Jurkat, Clone E6-1 (cell line): Measurements from ENCODE around the gene TEX14.
"Not testable (repeated sequence)": the region's sequence is repeated elsewhere in the genome, so short reads cannot be mapped to it uniquely, and the experiment has no call there.

Experiments
- DNase-seq: peaks from one replicate; pipeline ENCODE4 v3.0.0-alpha.2; 2011; ENCODE audit warnings: low read depth, low spot score
- H3K4me3 ChIP-seq: 2 replicates; pipeline ENCODE4 v1.5.1; 2011; ENCODE audit warnings: mild to moderate bottlenecking, low read length, control low read depth, moderate library complexity

TEX14 gene

DNA sequence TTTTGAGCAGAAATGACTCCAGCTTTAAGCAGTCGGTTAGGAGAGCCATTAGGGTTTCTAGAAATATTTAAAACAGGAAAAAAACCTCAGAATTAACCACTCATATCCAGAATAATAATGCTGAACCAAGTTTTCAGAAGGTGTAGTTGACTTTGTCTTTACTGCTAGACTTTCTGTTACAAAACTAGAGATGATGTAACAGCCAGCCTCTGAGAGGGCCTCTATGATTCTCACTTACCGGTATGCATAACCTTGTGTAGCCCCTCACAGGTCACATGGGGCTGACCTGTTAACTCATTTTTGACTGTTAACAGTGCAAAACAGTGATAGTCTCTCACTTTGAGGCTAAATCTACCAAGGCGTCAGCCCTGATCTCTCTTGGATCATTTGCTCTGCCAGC is 74.3 kb downstream of the TEX14 start:
- DNase-seq: no peak
- H3K4me3 ChIP-seq: no peak overlapping the region

DNA sequence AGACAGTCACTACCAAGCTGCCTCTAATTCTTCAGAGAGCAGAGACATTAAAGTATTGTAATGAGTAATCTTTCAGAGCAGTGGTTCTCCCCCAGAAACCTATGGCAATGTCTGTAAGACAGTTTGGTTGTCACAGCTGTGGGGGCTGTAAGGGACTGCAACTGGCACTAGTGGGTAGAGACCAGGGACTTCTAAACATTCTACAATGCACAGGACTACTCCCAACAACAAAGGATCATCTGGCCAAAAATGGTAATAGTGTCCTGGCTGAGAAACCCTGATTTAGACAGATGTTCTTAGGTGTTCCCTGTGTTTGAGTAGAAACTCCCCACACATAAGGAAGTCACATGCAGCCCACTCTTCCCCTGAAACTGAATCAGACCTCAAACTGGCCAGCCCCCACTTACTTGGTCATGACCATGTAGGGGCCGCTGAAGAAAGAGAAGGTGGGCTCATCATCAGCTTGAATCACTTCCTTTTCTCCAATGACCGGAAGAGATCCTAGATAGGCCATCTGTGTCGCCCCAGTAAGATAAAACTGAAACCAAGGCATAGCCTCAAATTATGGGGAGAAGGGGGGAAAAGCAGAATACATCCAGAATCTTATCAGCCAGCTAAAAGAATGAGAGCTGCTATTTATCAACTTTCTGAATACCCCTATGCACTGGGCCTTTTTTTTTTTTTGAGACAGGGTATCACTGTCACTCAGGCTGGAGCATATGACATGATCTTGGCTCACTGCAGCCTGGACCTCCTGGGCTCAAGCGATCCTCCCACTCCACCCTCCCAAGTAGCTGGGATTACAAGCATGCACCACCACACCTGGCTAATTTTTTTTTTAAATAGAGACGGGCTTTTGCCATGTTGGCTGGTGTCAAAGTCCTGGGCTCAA is 75.8 kb downstream of the TEX14 start:
- no peak for DNase-seq
- no peak overlapping the region for H3K4me3 ChIP-seq

DNA sequence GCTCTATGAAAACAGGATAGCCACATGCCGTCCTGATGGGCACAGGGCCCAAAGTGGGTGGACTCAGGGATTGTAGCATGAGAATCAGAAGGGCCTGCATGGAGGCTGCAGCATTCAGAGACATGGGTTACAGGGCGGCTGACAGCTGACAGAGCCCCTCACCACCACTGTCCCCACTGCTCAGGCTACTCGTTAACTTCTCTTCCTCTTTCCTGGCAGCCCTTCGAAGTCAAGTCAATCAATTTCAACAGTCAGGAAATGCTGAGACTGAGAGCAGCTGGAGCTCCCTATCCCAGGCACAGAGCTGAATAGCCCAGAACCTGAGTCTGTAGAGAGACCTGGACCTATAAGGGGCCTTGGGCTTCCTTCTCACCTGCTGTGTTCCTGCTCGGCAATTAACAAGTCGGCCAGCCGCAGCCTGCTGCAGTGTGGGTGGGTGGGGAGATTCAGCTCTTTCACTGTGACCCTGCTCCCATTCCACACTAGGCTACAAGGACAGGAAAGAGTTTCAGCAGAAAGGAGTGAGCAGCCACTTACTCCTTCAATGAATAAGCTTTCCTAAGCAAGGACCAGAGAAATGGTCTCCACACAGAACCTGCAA is 76.9 kb downstream of the TEX14 start:
- no peak overlapping the region for H3K4me3 ChIP-seq
- DNase-seq: no peak

DNA sequence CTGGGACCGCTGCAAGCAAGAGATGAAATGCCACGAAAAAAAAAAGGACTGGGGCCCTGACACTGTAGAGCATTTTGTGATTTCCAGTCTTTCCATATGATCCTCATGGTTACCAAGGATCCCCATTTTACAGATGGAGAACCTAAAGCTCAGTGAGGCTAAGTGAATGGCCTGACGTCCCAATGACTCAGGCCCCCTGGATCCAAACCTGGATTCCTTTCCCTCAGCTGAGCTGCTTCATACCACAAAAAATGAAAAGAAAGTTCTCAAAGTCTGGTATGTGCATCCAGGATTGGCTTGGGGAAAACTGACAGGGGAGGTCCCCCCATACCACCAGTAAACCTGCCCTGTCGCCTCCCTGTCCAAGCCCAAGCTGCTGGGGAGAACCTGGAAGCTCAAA is 80.5 kb downstream of the TEX14 start:
- H3K4me3 ChIP-seq: no peak overlapping the region
- DNase-seq: no peak

- no peak for DNase-seq
- no peak overlapping the region for H3K4me3 ChIP-seq
Observed at GRCh38 chr17:58606934-58607333, 84.9 kb downstream of the TEX14 start.

GRCh38 chr17:58605986-58606385 is 85.9 kb downstream of the TEX14 start:
- DNase-seq: no peak
- no peak overlapping the region for H3K4me3 ChIP-seq

- DNase-seq: no peak
- H3K4me3 ChIP-seq: no peak overlapping the region
Observed at GRCh38 chr17:58605470-58605869, 86.4 kb downstream of the TEX14 start.

DNA sequence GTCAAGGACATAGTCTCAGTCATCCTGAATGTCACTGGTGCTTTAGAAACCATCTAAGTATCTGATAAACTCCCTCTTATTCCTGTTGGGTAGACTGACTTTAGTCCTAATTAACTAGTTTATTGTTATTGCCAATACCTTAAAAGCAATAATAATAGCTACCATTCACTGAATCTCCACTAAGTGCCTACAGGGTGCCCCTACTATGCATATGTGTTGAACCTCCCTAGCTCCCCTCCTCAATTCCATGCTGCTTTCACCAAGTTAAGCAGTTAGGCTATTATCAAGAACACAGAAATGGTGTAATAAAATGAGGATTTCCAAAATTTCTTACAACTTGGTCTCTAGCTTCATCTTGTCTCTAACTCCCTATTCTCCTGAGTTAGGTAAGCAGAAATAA is 89.9 kb downstream of the TEX14 start:
- no peak for DNase-seq
- no peak overlapping the region for H3K4me3 ChIP-seq

GRCh38 chr17:58597371-58597770 is 94.5 kb downstream of the TEX14 start:
- H3K4me3 ChIP-seq: no peak overlapping the region
- DNase-seq: no peak

DNA sequence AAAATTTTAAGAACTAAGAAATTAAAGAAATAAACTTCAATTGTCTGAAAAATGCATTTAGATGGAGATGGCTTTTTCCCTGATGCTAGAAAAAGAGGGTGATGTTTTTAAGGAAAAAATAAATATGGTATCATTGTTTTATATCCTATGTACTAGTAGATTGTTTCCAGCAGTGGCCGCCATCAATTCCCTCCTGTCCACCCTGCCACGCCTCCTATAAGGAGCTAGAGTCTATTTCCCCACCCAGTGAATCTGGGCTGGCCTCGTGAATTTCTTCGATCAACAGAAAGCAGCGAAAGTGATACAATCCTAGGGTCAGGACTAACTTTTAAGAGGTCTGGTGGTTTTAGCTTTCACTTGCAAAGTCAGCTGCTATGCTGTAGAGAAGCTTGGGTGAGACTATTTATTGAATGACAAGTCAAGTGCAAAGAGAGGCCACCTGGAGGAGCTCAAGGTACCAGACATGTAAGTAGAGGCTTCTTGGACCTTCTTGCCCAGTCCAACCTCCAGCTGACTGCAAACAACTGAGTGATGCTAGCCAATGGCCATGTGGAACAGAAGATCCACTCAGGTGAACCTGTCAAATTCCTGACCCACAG is 96.6 kb downstream of the TEX14 start:
- no peak for DNase-seq
- H3K4me3 ChIP-seq: no peak overlapping the region

DNA sequence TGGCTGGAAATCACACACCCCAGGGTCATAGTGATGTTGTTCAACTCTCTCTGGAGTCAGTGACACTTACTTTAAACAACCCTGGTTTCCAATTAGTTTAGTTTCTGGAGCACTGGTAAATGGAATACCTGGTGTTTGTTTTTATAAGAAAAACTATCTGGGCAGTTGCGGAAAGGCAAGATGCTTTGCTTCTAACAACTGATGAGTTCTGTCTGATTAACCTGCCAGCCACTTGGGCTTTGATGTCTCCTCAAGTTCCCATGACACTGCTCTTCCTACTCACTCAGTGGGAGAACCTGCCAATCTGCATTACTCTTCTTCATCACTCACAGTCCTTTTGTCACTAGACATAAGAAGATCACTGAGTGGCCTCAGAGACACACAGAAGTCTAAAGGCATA is 98.7 kb downstream of the TEX14 start:
- H3K4me3 ChIP-seq: no peak overlapping the region
- no peak for DNase-seq

DNA sequence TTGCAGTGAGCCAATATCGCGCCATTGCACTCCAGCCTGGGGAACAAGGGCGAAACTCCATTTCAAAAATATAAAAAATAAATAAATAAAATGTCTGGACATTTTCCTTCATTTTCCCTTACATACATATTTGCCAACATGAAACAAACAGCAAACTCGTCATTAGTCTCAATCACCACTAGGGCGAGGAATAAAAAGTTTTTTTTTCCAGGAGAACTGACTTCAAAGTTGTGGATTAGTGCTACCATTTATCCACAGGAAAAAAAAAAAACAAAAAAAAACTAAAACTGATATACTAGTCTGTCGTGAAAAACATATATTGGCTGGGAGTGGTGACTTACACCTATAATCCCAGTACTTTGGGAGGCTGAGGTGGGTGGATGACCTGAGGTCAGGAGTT is 100.4 kb downstream of the TEX14 start:
- no peak for DNase-seq
- no peak overlapping the region for H3K4me3 ChIP-seq

DNA sequence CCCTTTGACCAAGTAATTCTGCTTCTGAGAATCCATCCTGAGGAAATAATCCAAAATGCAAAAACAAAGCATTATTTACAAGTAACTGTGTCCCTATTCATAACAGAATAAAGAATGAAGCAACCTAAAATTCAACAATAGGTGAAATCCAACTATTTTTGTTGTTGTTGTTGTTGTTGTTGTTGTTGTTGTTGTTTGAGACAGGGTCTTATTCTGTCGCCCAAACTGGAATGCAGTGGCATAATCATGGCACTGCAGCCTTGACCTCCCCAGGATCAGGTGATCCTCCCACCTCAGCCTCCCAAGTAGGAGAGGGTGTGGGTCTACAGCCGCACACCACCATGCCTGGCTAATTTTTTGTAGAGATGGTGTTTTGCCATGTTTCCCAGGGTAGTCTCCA is 101.5 kb downstream of the TEX14 start:
- no peak overlapping the region for H3K4me3 ChIP-seq
- DNase-seq: no peak

GRCh38 chr17:58587713-58588117 is 104.1 kb downstream of the TEX14 start:
- H3K4me3 ChIP-seq: no peak overlapping the region
- peak; percentile 30 for DNase-seq

DNA sequence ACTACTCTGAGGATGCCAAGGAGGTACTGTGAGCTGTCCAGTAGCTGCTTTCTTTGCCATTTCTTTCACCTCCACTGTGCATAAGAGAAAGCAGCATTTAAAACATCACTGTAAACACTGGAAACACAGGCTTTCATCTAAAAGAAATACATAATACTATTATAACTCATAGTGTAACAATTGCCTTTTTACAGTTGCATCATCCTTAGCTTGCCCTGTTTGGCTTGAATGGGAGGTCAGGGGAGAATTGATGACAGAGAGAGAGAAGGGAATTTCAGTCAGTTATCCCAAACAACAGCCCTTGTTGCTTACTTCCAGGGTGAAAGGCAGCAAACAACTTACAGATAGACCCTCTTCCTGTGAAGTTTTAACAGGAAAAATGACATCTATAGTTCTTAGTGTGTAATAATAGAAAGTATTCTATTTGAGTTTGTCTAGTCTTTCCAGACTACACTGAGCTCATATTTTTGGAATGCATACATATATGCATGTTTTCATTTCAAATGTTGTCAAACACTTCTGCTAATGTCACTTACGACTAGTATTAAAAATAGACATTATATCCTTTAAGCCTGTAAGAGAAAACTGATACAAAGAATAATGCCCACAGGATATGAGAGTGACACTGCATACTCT is 105.7 kb downstream of the TEX14 start:
- DNase-seq: no peak

DNA sequence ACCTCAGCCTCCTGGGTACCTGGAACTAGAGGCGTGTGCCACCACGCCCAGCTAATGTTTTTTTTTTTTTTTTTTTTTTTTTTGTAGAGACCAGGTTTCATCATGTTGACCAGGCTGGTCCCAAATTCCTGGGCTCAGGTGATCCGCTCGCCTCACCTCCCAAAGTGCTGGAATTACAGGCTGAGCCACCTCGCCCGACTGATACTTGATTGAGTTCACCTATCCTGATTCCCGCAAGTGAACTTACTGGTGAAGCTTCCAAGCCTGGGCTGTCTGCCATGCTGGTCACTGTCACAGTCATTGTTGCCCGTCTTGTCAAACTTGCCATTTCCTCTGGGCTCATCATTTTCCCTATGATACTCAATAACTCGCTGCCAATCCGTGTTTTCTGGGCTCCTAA is 106.3 kb downstream of the TEX14 start:
- DNase-seq: no peak
- H3K4me3 ChIP-seq: no peak overlapping the region

More for the DNA sequence above, 105.7 kb downstream of the TEX14 start:
- H3K4me3 ChIP-seq: no peak overlapping the region

GRCh38 chr17:58583486-58583885 is 108.4 kb downstream of the TEX14 start:
- no peak overlapping the region for H3K4me3 ChIP-seq
- DNase-seq: no peak

GRCh38 chr17:58582718-58583117 is 109.1 kb downstream of the TEX14 start:
- not testable (repeated sequence) for DNase-seq, H3K4me3 ChIP-seq

DNA sequence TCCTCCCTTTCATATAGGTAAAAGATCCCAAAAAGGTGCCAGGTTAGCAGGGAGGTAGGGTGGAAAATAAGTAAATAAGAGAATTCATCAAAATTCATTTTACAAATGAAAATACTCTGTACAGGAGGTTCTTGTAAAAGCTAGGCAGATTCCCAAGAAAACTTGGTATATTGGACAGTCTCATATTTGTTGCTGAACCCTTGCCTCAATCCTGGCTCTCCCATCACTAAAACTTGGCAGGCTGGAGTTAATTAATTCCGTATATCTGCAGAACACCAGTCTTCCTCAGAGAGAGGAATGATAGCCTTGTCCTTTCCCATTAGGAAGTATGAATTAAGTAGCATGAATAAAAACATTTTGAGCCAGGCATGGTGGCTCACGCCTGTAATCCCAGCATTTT is 111.2 kb downstream of the TEX14 start:
- no peak overlapping the region for H3K4me3 ChIP-seq
- DNase-seq: no peak

DNA sequence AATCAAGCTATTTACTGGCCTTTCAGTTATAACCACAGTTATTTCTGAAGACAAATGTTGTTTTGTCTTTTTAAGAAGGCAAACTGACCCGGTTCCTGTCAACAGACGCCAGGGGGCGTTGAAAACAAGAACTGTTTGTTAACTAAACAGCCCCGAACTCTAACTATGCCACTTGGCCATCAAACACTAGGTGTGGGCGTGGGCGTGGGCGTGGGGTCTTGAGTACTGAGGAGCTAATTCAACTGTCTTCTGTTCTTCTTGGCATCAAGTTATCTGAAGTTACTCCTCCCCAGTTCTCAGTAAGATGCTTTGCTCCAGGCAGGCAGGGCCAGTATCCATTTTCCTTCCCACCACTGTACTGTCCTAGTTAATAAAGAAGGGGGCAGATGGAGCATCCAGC is 114.1 kb downstream of the TEX14 start:
- H3K4me3 ChIP-seq: no peak overlapping the region
- peak; percentile 61 for DNase-seq
